Central memory CD8-positive, alpha-beta T cell (primary cell): ENCODE results near the gene SESTD1.

Experiments
- ATAC-seq: fragments of 150-1000 bp; cut with Tn5 transposase; replicated peaks from 2 replicates; pipeline ENCODE4 v1.10.0; 2022; ENCODE audit warnings: mild to moderate bottlenecking, moderate FRiP score, moderate number of reproducible peaks; ENCODE audit not compliant: poor library complexity, severe bottlenecking; ENCODE audit errors: extremely low read depth
- DNase-seq, 2 donors: peaks; one replicate each; pipeline ENCODE4 v3.0.0; 2021; ENCODE audit warnings: low spot score in 2 of 2
- H3K27ac Mint-ChIP-seq: one replicate; pipeline ENCODE4 v1.8.0; 2022; ENCODE audit warnings: low read depth, mild to moderate bottlenecking, moderate library complexity, mixed read lengths
- H3K27me3 Mint-ChIP-seq: one replicate; pipeline ENCODE4 v1.8.0; 2022; ENCODE audit warnings: mixed read lengths
- H3K36me3 Mint-ChIP-seq: one replicate; pipeline ENCODE4 v1.8.0; 2022; ENCODE audit warnings: mild to moderate bottlenecking, moderate library complexity, mixed read lengths; ENCODE audit not compliant: insufficient read depth
- H3K4me1 Mint-ChIP-seq: one replicate; pipeline ENCODE4 v1.8.0; 2022; ENCODE audit warnings: mixed read lengths
- H3K4me3 Mint-ChIP-seq: one replicate; pipeline ENCODE4 v1.8.0; 2022; ENCODE audit warnings: mild to moderate bottlenecking, moderate library complexity, mixed read lengths
- H3K9me3 Mint-ChIP-seq: one replicate; pipeline ENCODE4 v1.8.0; 2022; ENCODE audit warnings: mixed read lengths

Gene SESTD1

DNA sequence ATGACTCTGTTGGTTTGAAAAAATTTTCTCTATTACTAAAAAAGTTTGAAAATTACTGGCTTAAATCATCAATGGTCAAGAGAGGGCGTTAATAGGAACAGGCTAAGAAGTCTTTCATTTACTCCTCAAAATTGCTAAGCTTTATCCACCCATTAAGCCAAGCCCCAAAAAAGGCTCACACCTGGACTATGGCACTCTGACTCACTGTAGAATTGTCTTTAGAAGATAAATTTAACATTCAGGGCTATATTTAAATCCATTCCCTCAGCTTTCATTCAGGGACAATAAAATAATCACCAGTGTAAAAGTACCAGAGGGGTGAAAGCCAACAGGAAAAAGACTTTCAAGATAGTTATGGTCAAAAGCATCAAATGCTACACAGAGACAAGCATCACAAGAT lies 80.0 kb downstream of the SESTD1 start:
- H3K27ac Mint-ChIP-seq, result no peak overlapping the region
- H3K4me3 Mint-ChIP-seq, result no peak overlapping the region
- no peak for DNase-seq
- H3K9me3 Mint-ChIP-seq, result peaks cover 12% of the 10 kb centered on the region
- no peaks in the 10 kb centered on the region for H3K36me3 Mint-ChIP-seq
- no peak for ATAC-seq
- no peaks in the 10 kb centered on the region for H3K27me3 Mint-ChIP-seq
- H3K4me1 Mint-ChIP-seq, result no peaks in the 10 kb centered on the region

DNA sequence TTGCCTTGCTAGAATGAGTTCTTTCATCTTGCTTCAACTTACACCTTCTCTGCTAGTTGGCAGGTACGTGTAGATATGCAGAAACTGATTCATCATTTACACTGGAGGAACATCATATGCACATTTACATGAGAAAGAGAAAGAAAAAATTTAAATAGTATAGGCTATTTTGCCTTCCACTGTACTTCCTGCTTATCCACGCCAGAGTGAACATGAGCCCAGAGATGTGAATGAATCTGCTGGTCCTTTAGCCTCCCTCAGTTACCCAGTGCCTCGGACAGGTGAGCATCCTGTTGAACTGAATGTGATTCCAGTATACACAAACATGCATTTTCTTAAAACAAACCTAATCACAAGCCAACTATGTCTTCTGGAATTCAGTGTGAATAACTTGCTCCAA lies 83.6 kb downstream of the SESTD1 start:
- Mint-ChIP-seq H3K27ac (no peak overlapping the region), H3K4me1 (no peaks in the 10 kb centered on the region), H3K27me3 (no peaks in the 10 kb centered on the region), H3K4me3 (no peak overlapping the region), H3K9me3 (peaks cover 11% of the 10 kb centered on the region), H3K36me3 (no peaks in the 10 kb centered on the region)
- DNase-seq (no peak), ATAC-seq (no peak)

- Mint-ChIP-seq H3K9me3 (peaks cover 11% of the 10 kb centered on the region), H3K27me3 (no peaks in the 10 kb centered on the region), H3K36me3 (no peaks in the 10 kb centered on the region), H3K4me3 (no peak overlapping the region), H3K4me1 (no peaks in the 10 kb centered on the region), H3K27ac (no peak overlapping the region)
- DNase-seq (no peak), ATAC-seq (no peak)
Observed at GRCh38 chr2:179180242-179180641, 84.4 kb downstream of the SESTD1 start.

GRCh38 chr2:179179719-179180118 lies 84.9 kb downstream of the SESTD1 start:
- Mint-ChIP-seq H3K4me1 (no peaks in the 10 kb centered on the region), H3K4me3 (no peak overlapping the region), H3K36me3 (no peaks in the 10 kb centered on the region), H3K27me3 (no peaks in the 10 kb centered on the region), H3K27ac (no peak overlapping the region), H3K9me3 (peaks cover 11% of the 10 kb centered on the region)
- ATAC-seq, result no peak
- no peak for DNase-seq

DNA sequence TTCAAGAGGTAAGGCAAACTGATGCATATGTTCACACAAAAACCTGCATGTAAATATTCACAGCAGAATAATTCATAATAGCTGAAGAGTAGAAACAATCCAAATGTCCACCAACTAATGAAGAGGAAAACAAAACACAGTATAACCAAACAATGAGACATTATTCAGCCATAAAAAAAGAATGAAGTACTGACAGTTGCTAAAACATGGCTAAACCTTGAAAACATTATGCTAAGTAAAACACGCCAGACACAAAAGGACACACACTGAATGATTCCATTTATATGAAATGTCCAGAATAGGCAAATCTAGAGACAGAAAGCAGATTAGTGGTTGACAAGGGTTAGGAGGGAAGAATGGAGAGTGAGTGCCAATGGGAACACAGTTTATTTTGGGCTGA lies 86.9 kb downstream of the SESTD1 start:
- ATAC-seq (no peak), DNase-seq (no peak)
- H3K4me3 Mint-ChIP-seq, result no peak overlapping the region
- no peaks in the 10 kb centered on the region for H3K36me3 Mint-ChIP-seq
- H3K27ac Mint-ChIP-seq, result no peak overlapping the region
- no peaks in the 10 kb centered on the region for H3K4me1 Mint-ChIP-seq
- no peaks in the 10 kb centered on the region for H3K27me3 Mint-ChIP-seq
- peaks cover 11% of the 10 kb centered on the region for H3K9me3 Mint-ChIP-seq

DNA sequence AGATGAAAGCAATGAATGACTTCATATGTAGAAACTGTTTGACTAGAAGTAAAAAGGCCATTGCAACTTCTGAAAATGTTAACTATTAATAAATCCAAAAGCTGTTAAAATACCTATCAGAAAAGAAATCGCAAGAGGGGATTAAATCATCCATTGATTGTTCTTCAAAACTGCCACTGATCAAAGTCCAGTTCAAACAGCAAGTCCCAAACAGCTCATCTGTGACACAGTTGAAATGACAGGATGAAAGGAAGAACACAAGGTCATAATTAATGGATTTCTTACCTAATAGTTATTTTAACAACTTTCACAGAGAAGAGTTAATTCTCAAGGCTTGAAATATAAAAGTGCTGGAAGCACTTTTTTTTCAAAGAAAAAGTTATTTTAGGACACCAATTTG lies 90.4 kb downstream of the SESTD1 start:
- DNase-seq, result no peak
- no peaks in the 10 kb centered on the region for H3K36me3 Mint-ChIP-seq
- H3K4me3 Mint-ChIP-seq, result no peak overlapping the region
- no peak overlapping the region for H3K27ac Mint-ChIP-seq
- H3K27me3 Mint-ChIP-seq, result no peaks in the 10 kb centered on the region
- no peaks in the 10 kb centered on the region for H3K4me1 Mint-ChIP-seq
- ATAC-seq, result no peak
- peaks cover 5% of the 10 kb centered on the region for H3K9me3 Mint-ChIP-seq

- DNase-seq (no peak), ATAC-seq (no peak)
- peaks cover 4% of the 10 kb centered on the region for H3K9me3 Mint-ChIP-seq
- H3K4me3 Mint-ChIP-seq, result no peak overlapping the region
- no peaks in the 10 kb centered on the region for H3K36me3 Mint-ChIP-seq
- H3K27me3 Mint-ChIP-seq, result no peaks in the 10 kb centered on the region
- no peaks in the 10 kb centered on the region for H3K4me1 Mint-ChIP-seq
- H3K27ac Mint-ChIP-seq, result no peak overlapping the region
Observed at GRCh38 chr2:179172894-179173293, 91.7 kb downstream of the SESTD1 start.

DNA sequence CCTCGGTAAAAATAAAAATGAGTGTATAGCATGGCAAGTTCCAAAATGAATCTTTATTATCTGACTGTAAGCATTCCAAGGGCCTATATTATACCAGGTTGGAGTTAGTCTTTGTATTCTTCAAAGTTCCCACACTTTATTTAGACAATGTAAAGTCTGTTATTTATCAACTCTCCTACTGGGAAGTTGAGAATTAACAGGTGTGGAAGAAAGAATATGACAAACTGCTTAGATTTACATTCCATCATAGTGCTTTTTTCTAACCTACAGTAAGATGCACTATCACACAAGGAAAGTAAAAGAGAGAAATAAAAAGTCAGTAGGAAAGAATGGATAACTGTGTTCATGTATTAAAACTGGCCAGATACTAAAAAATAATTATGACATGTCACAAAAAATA lies 93.3 kb downstream of the SESTD1 start:
- ATAC-seq, result no peak
- Mint-ChIP-seq H3K27me3 (no peaks in the 10 kb centered on the region), H3K27ac (no peak overlapping the region), H3K9me3 (peaks cover 7% of the 10 kb centered on the region), H3K4me3 (no peak overlapping the region), H3K4me1 (no peaks in the 10 kb centered on the region), H3K36me3 (no peaks in the 10 kb centered on the region)
- DNase-seq, result no peak

DNA sequence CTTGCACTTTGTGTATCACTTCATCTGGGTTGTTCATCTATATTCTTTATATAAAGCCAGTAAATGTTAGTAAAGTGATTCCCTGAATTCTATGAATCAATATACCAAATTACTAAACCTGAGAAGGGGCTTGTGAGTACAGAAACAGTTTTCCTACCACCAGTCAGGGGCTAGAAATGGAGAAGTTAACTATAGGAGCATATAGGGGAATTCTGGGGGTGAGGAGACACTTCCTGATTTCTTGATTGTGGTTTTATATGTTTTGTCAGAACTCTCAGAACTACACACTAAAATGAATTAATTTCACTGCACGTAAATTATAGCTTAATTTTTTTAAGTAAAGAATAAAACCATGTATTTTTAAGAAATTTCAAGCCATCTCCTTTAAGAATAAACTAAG lies 93.7 kb downstream of the SESTD1 start:
- no peaks in the 10 kb centered on the region for H3K36me3 Mint-ChIP-seq
- no peak overlapping the region for H3K27ac Mint-ChIP-seq
- H3K9me3 Mint-ChIP-seq, result peaks cover 12% of the 10 kb centered on the region
- DNase-seq, result no peak
- H3K4me3 Mint-ChIP-seq, result no peak overlapping the region
- H3K4me1 Mint-ChIP-seq, result no peaks in the 10 kb centered on the region
- ATAC-seq, result no peak
- H3K27me3 Mint-ChIP-seq, result no peaks in the 10 kb centered on the region

DNA sequence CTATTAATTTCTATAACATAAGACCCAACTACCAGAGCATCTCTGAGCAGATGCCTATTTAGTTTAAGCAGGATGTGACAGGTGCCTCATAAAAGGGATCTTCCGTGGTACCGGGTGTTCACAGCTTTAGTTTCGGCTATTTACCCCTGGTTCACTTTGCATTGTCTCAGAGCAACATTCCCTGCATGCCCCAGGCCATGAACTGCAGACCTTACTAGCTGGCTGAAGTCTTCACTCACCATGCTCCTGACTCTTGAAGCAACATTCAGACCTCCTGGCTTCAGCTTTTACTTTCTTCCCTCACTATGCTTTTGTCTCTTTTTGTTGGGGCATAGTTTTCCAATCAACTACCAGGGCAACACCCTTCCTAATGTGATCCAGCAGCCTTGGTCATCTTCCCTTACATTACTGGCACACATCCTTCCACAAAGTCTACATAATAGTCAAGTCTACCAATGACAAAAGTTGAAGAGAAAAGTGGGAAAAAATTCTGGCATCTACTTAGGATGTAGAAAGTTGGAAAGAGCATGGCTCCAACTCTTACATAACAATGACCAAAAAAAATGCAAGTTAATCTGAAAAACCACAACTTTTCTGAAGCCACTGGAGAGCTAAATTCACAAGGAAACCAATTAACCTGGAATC lies 99.2 kb downstream of the SESTD1 start:
- no peak overlapping the region for H3K4me3 Mint-ChIP-seq
- H3K36me3 Mint-ChIP-seq, result no peaks in the 10 kb centered on the region
- H3K27me3 Mint-ChIP-seq, result no peaks in the 10 kb centered on the region
- peaks cover 18% of the 10 kb centered on the region for H3K9me3 Mint-ChIP-seq
- H3K27ac Mint-ChIP-seq, result no peak overlapping the region
- no peak for ATAC-seq
- DNase-seq, result no peak
- no peaks in the 10 kb centered on the region for H3K4me1 Mint-ChIP-seq

DNA sequence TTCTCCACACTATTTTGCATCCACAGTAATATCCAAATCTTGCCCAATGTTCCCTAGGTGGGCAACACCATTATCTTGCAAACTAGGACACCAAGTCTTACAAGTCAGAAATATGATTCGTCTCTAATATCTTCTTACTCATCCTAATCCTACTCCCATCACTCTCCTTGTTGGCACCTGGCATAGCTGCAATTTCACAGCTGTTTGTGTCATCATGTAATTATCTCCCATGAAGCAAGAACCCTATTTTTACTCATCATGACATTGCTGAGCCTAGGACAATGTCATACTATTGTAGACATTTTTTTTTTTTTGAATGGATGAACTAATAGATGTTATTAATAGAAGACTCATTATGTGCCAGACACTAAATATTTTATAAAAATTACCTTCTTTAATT lies 123.4 kb downstream of the SESTD1 start:
- ATAC-seq (no peak), DNase-seq (no peak)
- Mint-ChIP-seq H3K9me3 (no peaks in the 10 kb centered on the region), H3K4me3 (no peak overlapping the region), H3K27me3 (no peaks in the 10 kb centered on the region), H3K27ac (no peak overlapping the region), H3K36me3 (no peaks in the 10 kb centered on the region), H3K4me1 (no peaks in the 10 kb centered on the region)

DNA sequence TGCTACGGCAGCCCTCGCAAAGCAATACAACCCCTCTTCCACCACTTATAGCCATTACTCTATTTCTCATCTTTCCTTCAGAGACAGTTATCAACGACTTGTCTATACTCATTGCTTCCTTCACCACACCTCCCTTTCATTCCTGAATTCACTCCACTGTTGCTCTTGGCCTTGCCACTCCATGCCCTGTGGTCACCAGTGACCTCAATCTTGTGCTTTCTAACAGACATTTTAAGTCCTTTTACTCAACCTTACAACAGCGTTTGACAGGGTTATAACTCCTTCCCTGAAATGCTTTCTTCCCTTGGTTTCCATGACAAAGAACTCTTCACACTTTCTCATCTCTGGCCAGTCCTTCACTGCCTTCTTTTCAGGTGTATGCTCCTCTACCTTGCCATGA lies 124.1 kb downstream of the SESTD1 start:
- Mint-ChIP-seq H3K36me3 (no peaks in the 10 kb centered on the region), H3K4me3 (no peak overlapping the region), H3K9me3 (no peaks in the 10 kb centered on the region), H3K4me1 (no peaks in the 10 kb centered on the region), H3K27me3 (no peaks in the 10 kb centered on the region), H3K27ac (no peak overlapping the region)
- no peak for ATAC-seq
- DNase-seq, result no peak

DNA sequence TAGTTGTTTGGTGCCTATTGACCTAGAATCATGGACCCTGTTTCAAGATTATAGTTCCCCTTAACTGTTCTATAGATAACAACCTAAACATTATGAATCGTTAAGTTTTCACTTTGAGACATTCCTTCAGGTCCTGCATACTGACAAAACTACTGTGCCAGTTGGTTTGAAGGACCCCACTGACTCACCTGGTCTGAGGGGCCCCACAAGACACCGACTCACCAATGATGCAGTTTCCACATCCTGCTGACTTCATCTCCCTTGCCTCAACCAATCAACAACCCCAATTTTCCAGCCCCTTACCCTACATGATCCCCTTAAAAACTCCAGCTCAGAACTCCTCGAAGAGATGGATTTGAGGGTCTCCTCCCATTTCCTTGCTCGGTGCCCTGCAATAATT lies 125.1 kb downstream of the SESTD1 start:
- H3K27ac Mint-ChIP-seq, result no peak overlapping the region

More for the DNA sequence above, 125.1 kb downstream of the SESTD1 start:
- Mint-ChIP-seq H3K4me1 (no peaks in the 10 kb centered on the region), H3K9me3 (no peaks in the 10 kb centered on the region), H3K4me3 (no peak overlapping the region), H3K27me3 (no peaks in the 10 kb centered on the region), H3K36me3 (no peaks in the 10 kb centered on the region)
- ATAC-seq, result no peak
- no peak for DNase-seq
